GM21528 (cell line): Measurements from ENCODE around the gene AVPI1.
"Not testable (repeated sequence)": the region's sequence is repeated elsewhere in the genome, so short reads cannot be mapped to it uniquely, and the experiment has no call there.

Experiments used
- ATAC-seq: cut with Tn5 transposase; IDR thresholded peaks from one replicate; pipeline ENCODE4 v1.9.1; 2021; ENCODE audit warnings: mild to moderate bottlenecking, moderate library complexity; ENCODE audit not compliant: unreplicated experiment, low FRiP score

AVPI1 gene

GRCh38 chr10:97684368-97684713 lies 2.7 kb downstream of the AVPI1 start:
- not testable (repeated sequence) for ATAC-seq

GRCh38 chr10:97683556-97684367 lies 3.3 kb downstream of the AVPI1 start:
- ATAC-seq, result no peak

GRCh38 chr10:97682042-97682441 lies 5.0 kb downstream of the AVPI1 start:
- ATAC-seq, result no peak

GRCh38 chr10:97679594-97679993 lies 7.4 kb downstream of the AVPI1 start:
- no peak for ATAC-seq

GRCh38 chr10:97676770-97677581 lies 10.1 kb downstream of the AVPI1 start:
- ATAC-seq, result peak; percentile 62

GRCh38 chr10:97675222-97675621 lies 11.8 kb downstream of the AVPI1 start:
- ATAC-seq, result no peak

GRCh38 chr10:97673736-97674525 lies 13.1 kb downstream of the AVPI1 start:
- no peak for ATAC-seq

GRCh38 chr10:97669571-97669970 lies 17.5 kb downstream of the AVPI1 start:
- no peak for ATAC-seq

GRCh38 chr10:97667463-97667862 lies 19.6 kb downstream of the AVPI1 start:
- no peak for ATAC-seq

GRCh38 chr10:97666992-97667391 lies 20.0 kb downstream of the AVPI1 start:
- no peak for ATAC-seq

- no peak for ATAC-seq
These were observed 22.7 kb downstream of the AVPI1 start for GRCh38 chr10:97664282-97664850.

GRCh38 chr10:97659589-97659988 lies 27.5 kb downstream of the AVPI1 start:
- no peak for ATAC-seq

- ATAC-seq, result no peak
These were observed 30.3 kb downstream of the AVPI1 start for GRCh38 chr10:97656777-97657176.

- no peak for ATAC-seq
These were observed 35.3 kb downstream of the AVPI1 start for GRCh38 chr10:97651773-97652172.

- ATAC-seq, result no peak
These were observed 36.3 kb downstream of the AVPI1 start for GRCh38 chr10:97650726-97651125.

- not testable (repeated sequence) for ATAC-seq
These were observed 37.7 kb downstream of the AVPI1 start for GRCh38 chr10:97649405-97649750.

GRCh38 chr10:97648562-97649404 lies 38.3 kb downstream of the AVPI1 start:
- ATAC-seq, result peak; percentile 85

- ATAC-seq, result no peak
These were observed 39.5 kb downstream of the AVPI1 start for GRCh38 chr10:97647556-97647955.

GRCh38 chr10:97644936-97645335 lies 42.1 kb downstream of the AVPI1 start:
- no peak for ATAC-seq

GRCh38 chr10:97643441-97643985 lies 43.5 kb downstream of the AVPI1 start:
- no peak for ATAC-seq
